Measurements from ENCODE around the gene ZYG11A.
"Not testable (repeated sequence)": the region's sequence is repeated elsewhere in the genome, so short reads cannot be mapped to it uniquely, and the experiment has no call there.

ZYG11A gene

DNA sequence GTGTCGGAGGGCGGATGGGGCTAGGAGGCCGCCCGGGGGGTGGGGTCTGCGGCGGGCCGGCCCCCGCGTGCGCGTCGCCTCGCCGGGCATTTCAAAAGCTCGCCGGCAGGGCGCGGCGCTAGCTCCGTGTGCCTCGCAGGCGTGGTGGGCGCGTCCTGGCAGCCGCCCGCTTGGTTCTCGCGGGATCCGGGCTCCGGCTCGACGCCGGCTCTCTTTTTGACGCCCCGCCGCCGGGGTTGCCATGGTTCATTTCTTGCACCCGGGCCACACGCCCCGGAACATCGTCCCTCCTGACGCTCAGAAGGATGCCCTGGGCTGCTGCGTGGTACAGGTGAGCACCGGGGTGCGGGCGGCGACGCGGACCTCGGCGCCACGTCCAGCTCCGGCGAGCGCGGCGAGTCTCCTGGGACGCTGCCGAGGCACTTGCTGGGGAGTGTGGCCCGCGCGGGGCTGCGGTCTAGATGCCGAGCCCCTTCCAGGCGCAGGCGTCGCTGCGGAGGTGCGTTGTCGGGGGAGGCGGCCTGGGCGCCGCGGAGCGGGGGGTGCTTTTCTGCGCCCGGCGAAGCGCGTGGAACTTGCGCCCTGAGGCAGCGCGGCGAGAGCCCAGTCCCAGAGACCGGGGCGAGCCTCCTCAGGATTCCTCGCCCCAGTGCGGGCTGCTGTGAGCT is at the start of gene ZYG11A:
ZYG11A (plus strand) TSS at position 118 of the 668 bp plus-strand sequence; CDS start at position 242, 124 bp downstream.
- DNase-seq: peak; percentile 83

DNA sequence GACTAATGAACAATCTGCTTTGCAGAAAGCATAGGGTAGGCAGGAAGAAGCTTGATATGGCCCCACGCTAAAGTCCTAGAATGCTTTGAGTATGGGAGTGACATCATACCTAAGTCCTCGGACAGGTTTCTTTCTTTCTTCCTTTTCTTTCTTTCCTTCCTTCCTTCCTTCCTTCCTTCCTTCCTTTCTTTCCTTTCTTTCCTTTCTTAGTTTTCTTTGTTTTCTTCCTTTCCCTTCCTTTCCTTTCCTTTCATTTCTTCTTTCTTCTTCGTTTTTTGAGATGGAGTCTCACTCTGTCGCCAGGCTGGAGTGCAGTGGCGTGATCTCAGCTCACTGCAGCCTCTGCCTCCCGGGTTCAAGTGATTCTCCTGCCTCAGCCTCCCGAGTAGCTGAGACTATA is 48.8 kb upstream of the ZYG11A start:
- not testable (repeated sequence) for DNase-seq

GRCh38 chr1:52795464-52795863 is 47.1 kb upstream of the ZYG11A start:
- DNase-seq: no peak

DNA sequence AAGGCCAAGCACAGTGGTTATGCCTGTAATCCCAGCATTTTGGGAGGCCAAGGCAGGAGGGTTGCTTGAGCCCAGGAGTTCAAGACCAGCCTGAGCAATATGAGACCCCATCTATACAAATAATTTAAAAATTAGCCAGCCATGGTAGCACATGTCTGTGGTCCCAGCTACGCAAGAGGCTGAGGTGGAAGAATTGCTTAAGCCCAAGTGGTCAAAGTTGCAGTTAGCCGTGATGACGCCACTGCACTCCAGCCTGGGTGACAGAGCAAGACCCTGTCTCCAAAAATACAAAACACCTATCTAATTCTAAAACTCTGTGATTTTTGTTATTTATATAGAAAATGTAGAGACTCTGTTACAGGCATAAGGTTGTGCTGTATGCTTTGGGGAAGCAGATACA is 44.2 kb upstream of the ZYG11A start:
- no peak for DNase-seq

DNA sequence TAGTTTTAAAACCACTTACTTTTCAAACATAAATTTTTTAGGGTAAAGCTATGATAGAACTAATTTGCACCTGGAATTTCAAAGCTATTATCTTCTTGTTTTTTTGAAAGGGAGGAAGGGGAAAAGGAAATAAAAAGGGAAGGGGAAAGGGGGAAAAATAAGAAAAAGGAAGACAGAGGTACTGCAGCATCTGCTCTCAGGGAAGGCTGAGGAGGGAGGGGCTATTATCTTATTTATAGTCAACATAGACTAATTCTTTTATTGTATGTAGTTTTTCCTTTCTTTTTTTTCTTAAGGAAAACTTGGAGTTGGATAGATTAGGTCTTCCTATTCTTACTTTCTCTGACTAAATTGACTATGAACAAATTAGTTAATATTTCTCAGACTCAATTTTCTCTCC is 41.5 kb upstream of the ZYG11A start:
- DNase-seq: no peak

DNA sequence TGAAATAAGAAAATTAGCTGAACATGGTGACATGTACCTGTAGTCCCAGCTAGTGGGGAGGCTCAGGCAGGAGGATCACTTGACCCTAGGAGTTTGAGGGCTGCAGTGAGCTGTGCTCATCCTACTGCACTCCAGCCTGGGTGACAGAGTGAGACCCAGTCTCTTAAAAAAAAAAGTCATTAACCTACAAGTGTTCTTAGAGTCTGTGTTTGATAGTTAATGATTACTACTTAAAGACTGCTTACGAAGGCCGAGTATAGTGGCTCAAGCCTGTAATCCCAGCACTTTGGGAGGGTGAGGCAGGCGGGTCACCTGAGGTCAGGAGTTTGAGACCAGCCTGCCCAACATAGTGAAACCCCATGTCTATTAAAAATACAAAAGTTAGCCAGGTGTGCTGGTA is 38.5 kb upstream of the ZYG11A start:
- not testable (repeated sequence) for DNase-seq

GRCh38 chr1:52814465-52814864 is 28.1 kb upstream of the ZYG11A start:
- no peak for DNase-seq

DNA sequence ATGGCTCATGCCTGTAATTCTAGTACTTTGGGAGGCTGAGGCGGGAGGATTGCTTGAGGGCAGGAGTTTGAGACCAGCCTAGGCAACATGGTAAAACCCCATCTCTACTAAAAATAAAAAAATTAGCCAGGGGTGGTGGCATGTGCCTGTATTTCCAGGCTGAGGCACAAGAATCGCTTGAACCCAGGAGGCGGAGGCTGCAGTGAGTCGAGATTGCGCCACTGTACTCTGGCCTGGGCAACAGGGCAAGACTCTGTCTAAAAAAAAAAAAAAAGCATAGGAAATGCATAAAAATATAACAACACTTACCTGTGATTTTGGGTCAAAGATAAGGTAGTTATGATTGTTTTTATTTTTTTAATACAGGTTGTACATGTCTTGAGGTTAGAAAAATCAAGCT is 21.7 kb upstream of the ZYG11A start:
- DNase-seq: not testable (repeated sequence)

- DNase-seq: no peak
Observed at GRCh38 chr1:52825868-52826267, 16.7 kb upstream of the ZYG11A start.

DNA sequence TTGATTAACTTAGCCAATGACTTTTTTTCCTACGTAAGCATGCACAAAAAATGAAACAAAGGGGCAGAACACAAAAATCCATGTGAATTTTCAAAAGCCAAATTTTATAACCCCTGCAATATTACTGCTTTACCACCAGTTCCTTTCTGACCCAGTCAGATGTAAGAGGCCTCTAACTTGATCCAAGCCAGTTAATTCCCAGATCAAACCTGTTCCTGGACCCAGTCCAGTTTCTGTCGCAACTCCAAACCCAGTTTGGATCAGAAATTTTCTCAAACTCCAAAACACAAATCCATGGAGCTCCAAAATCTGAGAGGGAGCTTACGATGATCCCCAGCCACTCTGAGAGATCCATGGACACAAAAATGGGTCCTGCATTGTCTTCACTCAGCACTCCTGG is 7.8 kb upstream of the ZYG11A start:
- DNase-seq: no peak

DNA sequence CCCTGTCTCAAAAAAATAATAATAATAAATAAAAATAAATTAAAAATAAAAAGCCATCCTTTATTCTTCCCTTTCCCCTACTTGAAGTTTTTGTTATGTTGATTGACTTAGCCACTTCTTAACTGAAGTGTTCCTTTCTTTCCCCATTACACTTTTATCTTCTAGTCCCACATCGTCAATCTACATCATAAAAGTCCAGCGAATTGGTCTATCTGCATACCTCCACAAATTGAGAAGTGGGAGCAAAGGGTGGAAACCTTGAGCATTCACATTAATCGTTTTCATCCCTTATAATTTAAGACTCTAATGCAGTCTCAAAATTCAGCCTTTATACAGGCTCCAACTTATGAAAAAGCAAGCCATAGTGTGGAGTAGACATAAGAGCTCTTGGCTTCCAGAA is 6.5 kb upstream of the ZYG11A start:
- no peak for DNase-seq

GRCh38 chr1:52839175-52839574 is 3.4 kb upstream of the ZYG11A start:
- not testable (repeated sequence) for DNase-seq

- DNase-seq: not testable (repeated sequence)
Observed at GRCh38 chr1:52845119-52845518, 2.6 kb downstream of the ZYG11A start.

DNA sequence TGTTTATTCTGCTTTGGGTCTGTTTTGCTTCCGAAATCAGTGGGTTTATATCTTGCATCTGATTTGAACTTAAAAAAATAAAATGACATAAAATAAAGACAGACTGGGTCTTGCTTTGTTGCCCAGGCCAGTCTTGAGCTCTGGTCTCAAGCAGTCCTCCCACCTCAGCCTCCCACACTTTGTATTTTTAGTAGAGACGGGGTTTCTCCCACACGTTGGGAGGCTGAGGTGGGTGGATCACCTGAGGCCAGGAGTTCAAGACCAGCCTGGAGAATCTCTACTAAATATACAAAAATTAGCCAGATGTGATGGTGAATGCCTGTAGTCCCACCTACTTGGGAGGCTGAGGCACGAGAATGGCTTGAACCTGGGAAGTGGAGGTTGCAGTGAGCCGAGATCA is 5.9 kb downstream of the ZYG11A start:
- no peak for DNase-seq

DNA sequence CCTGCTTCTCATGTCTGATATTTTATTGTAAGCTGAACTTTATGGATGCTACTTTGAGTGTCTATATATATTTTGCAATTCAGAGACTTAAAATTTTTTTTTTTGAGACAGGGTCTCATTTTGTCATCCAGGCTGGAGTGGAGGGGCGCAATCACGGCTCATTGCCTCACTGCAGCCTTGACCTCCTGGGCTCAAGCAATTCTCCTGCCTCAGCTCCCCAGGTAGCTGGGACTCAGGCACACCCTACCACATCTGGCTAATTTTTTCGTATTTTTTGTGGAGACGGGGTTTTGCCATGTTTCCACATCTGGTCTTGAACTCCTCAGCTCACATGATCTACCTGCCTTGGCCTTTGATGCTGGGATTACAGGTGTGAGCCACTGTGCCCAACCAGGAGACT is 8.4 kb downstream of the ZYG11A start:
- no peak for DNase-seq

DNA sequence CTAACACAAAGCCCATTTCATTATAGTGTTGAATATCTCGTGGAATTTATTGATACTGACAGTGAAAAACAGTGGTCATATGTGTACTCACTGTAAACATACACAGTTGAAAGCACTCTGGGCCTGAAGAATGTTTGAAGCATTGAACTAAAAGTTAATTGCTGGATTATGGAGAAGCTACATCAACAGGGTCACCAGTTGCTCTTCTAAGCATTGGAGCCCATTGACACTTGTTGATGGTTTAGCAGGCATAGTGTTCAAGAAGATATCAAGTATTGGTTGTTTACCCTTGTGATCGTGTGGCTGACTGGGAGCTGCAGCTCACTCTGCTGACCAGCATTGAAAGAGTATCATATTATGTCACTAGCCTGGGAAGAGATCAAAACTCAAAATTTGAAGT is 10.3 kb downstream of the ZYG11A start:
- DNase-seq: no peak

DNA sequence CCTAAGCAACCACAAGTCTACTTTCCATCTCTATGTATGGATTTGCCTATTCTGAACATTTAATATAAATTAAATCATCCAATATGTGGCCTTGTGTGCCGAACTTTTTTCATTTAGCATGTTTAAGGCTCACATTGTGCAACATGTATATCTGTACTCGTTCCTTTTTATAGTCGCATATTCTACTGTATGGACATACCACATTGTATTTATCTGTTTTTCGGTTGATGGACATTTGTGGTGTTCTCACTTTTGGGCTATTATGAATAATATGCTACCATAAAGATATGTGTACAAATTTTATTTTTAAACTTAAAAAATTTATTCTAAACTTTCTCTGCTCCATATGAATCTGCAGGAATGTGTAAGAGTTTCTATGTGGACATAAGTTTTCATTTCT is 13.0 kb downstream of the ZYG11A start:
- no peak for DNase-seq

DNA sequence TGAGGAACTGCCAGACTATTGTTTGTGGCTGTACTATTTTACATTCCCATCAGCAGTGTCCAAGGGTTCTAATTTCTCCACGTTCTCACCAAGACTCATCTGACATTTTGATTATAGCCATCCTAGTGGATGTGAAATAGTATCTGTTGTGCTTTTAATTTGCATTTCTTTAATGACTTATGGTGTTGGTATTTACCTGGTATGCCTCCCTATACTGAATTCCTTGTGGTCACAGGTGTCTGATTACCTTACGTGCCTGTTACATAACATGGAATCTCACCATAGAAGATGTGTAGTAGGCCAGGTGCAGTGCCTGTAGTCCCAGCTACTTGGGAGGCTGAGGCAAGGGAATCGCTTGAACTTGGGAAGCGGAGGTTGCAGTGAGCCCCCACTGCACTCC is 13.5 kb downstream of the ZYG11A start:
- DNase-seq: no peak

DNA sequence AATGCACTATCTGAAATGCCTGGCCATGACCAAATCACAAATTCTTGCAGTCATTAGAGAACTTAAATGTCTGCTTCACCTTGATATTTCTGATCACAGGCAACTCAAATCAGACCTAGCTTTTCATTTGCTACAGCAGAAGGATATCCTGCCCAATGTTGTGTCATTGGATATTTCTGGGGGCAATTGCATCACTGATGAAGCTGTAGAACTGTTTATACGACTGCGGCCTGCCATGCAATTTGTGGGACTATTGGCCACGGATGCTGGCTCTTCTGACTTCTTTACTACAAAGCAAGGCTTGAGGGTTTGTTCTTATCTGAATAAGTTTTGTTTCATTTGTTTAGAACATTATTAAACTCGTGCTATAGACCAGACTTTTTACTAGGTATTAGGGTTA is 14.9 kb downstream of the ZYG11A start:
- DNase-seq: no peak

DNA sequence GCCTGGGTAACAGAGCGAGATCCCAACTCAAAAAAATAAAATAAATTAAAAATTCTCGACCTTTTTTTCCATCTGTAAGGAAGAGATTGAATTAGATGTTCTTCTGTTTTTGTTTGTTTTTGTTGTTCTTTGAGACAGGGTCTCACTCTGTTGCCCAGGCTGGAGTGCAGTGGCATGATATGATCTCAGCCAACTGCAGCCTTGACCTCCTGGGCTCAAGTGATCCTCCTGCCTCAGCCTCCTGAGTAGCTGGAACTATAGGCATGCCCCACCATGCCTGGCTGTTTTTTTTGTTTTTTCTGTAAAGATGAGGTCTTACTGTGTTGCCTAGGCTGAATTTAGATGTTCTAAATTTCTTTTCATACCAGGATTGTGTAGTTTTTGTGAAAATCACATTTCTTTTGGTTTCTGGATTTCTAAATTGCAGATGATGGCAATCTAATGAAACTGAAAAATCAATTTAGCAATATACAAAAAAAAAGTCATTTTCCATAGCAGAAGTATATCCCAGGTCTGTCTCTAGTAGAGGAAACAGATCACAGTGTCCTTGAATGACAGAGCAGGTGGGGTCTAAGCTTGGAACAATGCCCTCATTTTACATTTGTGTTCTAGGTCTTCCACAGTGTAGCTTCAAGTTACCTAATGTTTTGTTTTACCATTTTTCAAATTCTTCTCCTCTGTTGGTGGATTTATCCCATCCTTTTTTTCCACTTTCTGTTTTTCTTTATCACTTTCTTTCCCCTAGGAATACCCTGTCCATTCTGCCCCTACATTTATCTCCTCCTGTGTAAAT is 20.3 kb downstream of the ZYG11A start:
- no peak for DNase-seq

- DNase-seq: no peak
Observed at GRCh38 chr1:52867087-52867863, 24.7 kb downstream of the ZYG11A start.

DNA sequence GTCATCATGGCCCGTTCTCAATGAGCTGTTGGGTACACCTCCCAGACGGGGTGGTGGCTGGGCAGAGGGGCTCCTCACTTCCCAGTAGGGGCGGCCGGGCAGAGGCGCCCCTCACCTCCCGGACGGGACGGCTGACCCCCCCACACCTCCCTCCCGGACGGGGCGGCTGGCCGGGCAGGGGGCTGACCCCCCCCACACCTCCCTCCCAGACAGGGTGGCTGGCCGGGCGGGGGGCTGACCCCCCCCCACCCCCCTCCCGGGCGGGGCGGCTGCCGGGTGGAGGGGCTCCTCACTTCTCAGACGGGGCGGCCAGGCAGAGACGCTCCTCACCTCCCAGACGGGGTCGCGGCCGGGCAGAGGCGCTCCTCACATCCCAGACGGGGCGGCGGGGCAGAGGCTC is 27.2 kb downstream of the ZYG11A start:
- not testable (repeated sequence) for DNase-seq

GRCh38 chr1:52876843-52877242 is 34.3 kb downstream of the ZYG11A start:
- no peak for DNase-seq

DNA sequence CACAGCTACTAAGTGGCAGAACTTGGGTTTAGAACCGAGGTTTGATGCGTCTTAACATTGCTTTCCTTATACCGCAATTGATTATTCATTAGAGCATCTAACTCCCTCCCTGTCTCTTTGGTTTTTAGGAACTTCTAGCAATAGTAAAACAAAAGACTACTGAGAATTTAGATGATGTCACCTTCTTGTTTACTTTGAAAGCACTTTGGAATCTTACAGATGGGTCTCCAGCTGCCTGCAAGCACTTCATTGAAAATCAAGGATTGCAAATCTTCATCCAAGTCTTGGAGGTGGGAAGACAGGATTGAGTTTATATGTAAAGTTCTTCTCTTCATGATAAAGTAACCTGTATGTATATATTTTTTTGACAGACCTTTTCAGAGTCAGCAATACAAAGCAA is 35.0 kb downstream of the ZYG11A start:
- DNase-seq: no peak
